GOT3 (cell line): ENCODE results near the gene CCDC33.

Experiments
- DNase-seq: peaks from one replicate; lab custom pipeline; 2025; ENCODE audit warnings: mixed read lengths; lab: John Stamatoyannopoulos, UW

Gene CCDC33

GRCh38 chr15:74235962-74236361 lies at the start of gene CCDC33:
Gene CCDC33 (plus strand): TSS chr15:74236326. CDS start chr15:74236720, 394 bp downstream.
- no peak for DNase-seq

GRCh38 chr15:74188216-74188615 lies 47.9 kb upstream of the CCDC33 start:
- no peak for DNase-seq

- no peak for DNase-seq
These were observed 44.3 kb upstream of the CCDC33 start for GRCh38 chr15:74191798-74192197.

- DNase-seq, result no peak
These were observed 43.4 kb upstream of the CCDC33 start for GRCh38 chr15:74192751-74193150.

GRCh38 chr15:74193299-74193718 lies 42.8 kb upstream of the CCDC33 start:
- DNase-seq, result peak; percentile 17

GRCh38 chr15:74193905-74194304 lies 42.2 kb upstream of the CCDC33 start:
- DNase-seq, result no peak

- DNase-seq, result no peak
These were observed 41.3 kb upstream of the CCDC33 start for GRCh38 chr15:74194572-74195559.

- DNase-seq, result peak; percentile 29
These were observed 40.0 kb upstream of the CCDC33 start for GRCh38 chr15:74196175-74196574.

- no peak for DNase-seq
These were observed 38.8 kb upstream of the CCDC33 start for GRCh38 chr15:74197176-74197965.

GRCh38 chr15:74199297-74199652 lies 36.9 kb upstream of the CCDC33 start:
- no peak for DNase-seq

GRCh38 chr15:74200412-74200815 lies 35.7 kb upstream of the CCDC33 start:
- no peak for DNase-seq

- no peak for DNase-seq
These were observed 35.2 kb upstream of the CCDC33 start for GRCh38 chr15:74200871-74201419.

- DNase-seq, result no peak
These were observed 34.3 kb upstream of the CCDC33 start for GRCh38 chr15:74201710-74202420.

GRCh38 chr15:74202452-74203401 lies 33.4 kb upstream of the CCDC33 start, which contains the start of gene STRA6:
Gene STRA6 (minus strand): TSS chr15:74202787. CDS start chr15:74202267, 520 bp downstream.
- no peak for DNase-seq

GRCh38 chr15:74203914-74204431 lies 32.2 kb upstream of the CCDC33 start:
- no peak for DNase-seq

- no peak for DNase-seq
These were observed 30.6 kb upstream of the CCDC33 start for GRCh38 chr15:74205582-74205947.

- DNase-seq, result no peak
These were observed 29.3 kb upstream of the CCDC33 start for GRCh38 chr15:74206801-74207281.

- DNase-seq, result no peak
These were observed 28.3 kb upstream of the CCDC33 start for GRCh38 chr15:74207652-74208440.

GRCh38 chr15:74208496-74208895 lies 27.6 kb upstream of the CCDC33 start:
- DNase-seq, result no peak
